Activated gamma-delta T cell treated with Interleukin-2 at 50 U/mL for 16 hours (primary cell): ENCODE results near the gene RGS6.
A peak's percentile ranks its signal among the peaks of the same experiment; 100 is the strongest.
"Not testable (repeated sequence)": the region's sequence is repeated elsewhere in the genome, so short reads cannot be mapped to it uniquely, and the experiment has no call there.

Source experiments
- DNase-seq: peaks from one replicate; pipeline ENCODE4 v3.0.0-alpha.2; 2020

RGS6 gene

DNA sequence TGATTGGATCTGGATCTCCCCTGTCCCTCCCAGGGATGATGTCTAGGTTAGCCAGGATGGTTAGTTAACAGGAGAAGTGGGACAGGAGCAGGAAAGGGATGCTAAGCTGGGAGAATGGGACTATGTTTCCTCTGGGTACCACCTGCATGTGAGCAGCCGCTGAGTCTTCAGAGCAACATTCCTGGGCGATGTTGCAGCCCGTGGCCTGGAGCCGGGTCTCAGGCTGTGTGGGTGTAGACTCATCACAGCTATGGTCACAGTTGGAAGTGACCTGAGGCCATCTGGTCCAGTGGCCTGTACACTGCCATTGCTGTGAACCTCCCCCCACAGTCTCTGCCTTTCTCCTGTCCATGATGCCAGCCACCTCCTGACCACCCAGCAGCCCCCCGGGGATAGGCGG, 539.1 kb downstream of the RGS6 start:
- no peak for DNase-seq

- DNase-seq: no peak
These were observed 540.6 kb downstream of the RGS6 start for GRCh38 chr14:72472845-72473244.

DNA sequence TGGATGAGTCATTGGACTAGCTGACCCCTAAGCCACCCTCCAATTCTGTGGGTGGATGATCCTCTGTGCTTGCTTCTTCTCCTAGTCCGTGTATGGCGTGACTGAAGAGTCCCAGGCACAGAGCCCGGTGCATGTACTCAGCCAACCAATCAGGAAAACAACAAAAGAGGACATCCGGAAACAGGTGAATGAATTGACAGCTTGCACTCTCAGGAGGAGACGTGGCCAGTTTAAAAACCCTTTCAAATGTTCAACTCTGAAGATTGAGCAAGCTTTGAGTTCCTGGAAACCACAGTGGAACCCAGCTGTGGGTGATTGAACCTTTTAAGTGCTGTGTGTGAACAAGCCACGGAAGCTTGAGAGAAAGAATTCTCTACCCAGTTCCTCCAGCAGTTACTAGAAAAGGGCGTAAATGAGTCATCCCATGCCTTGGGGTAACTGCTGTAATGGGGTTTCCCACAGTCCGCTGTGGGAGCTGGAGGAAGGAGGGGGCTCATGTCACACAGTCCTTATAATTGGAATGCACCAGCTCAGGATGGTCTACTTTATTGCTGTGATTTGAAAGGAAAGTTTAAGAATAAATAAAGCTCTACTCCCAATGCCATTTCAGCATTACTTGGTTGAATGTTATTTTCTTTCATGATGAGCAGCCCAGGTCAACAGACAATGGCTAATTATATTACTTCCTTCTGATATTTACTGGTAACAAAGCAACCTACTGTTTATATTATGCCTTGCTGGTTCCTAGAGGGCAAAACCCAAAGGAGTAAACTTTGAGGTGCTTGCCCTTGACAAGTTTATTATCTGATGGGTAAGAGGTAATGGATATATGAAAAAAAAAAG, 544.6 kb downstream of the RGS6 start:
- DNase-seq: peak; percentile 42

DNA sequence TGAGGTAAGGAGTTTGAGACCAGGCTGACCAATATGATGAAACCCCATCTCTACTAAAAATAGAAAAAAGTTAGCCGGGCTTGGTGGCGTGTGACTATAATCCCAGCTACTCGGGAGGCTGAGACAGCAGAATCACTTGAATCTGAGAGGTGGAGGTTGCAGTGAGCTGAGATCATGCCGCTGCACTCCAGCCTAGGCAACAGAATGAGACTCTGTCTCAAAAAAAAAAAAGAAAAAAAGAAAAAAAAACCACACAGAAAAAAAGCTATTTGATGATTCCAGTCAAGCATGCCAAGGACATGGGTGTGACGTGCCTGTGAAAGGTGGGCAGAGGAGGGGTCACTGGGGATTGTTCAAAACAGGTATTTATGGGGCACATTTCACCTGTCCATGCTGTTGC, 545.3 kb downstream of the RGS6 start:
- DNase-seq: not testable (repeated sequence)

DNA sequence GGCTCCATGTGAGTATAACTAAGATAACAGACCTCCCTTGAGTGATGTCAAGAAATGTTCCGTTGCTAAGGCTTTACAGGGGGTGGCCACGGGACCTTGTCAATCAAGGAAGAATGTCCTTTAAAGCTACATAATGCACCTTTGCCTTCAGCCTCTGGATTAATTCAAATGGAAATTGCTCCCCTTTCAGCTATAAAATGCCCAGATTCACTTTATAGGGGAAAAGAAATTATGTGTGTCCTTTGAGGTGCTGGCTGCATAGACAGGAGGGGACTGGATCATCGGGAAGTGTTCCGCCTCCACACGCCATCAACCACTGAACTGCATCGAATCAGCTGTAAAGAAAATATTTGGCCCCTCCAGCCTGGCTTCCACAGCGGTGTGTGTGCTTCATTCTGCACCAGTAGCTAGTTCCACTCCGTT, 546.3 kb downstream of the RGS6 start:
- no peak for DNase-seq

- no peak for DNase-seq
These were observed 547.3 kb downstream of the RGS6 start for GRCh38 chr14:72479461-72479931.

GRCh38 chr14:72480464-72481243, 548.4 kb downstream of the RGS6 start:
- no peak for DNase-seq

- no peak for DNase-seq
These were observed 551.1 kb downstream of the RGS6 start for GRCh38 chr14:72483311-72483710.

- no peak for DNase-seq
These were observed 553.5 kb downstream of the RGS6 start for GRCh38 chr14:72485695-72486094.

DNA sequence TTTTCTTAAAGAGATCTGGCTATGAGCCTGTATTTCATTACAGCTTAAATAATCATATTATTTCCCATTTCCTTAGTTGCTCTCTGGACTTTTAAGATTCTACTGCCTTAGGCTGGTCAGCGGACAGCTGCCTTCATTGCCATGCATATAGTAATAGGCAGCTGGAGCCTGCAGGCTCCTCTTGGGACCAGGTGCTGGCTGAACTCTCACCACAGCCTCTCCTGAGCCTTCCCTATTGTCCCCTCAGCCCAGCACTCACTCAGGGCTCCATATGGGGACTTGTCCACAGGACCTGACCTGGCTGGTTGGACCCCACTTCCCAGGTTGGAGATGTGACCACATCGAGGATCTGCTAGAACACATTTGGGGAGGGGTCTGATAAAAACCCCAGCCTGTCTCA, 556.3 kb downstream of the RGS6 start:
- DNase-seq: no peak

GRCh38 chr14:72492196-72492595, 560.0 kb downstream of the RGS6 start:
- no peak for DNase-seq

GRCh38 chr14:72495668-72496067, 563.4 kb downstream of the RGS6 start:
- DNase-seq: no peak

DNA sequence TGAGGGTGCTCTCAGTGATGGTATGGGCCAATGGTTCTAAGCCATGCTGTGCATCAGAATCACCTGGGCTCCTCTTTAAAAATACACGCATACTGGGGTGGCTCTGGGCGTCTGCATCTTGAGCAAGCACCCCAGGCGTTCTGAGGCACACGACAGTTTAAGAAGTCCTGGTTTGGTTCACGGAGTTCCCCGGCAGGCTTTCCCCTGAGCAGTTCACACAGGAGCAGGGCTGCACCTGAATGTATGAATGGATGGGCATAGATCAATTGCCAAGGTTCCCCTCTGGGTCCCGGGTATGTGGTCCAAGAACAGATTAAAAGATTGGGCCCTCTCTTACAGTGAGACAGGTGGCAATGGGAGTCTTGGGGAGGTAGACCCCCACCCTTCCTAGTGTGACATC, 566.4 kb downstream of the RGS6 start:
- no peak for DNase-seq

GRCh38 chr14:72499746-72500145, 567.5 kb downstream of the RGS6 start:
- no peak for DNase-seq

GRCh38 chr14:72500234-72500838, 568.1 kb downstream of the RGS6 start:
- no peak for DNase-seq

GRCh38 chr14:72501439-72501838, 569.2 kb downstream of the RGS6 start:
- DNase-seq: no peak

DNA sequence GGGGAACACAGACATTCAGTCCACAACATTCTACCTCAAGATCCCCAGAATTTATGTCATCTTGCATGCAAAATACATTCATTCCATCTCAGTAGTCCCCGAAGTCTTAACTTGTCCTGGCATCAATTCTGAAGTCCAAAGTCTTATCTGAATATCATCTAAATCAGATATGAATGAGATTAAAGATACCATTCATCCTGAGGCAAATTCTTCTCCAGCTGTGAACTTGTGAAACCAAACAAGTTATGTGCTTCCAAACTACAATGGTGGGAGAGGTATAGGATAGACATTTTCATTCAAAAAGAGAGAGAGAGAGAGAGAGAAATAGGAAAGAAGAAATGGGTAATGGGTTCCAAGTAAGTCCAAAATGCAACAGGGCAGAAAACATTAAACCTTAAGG, 571.0 kb downstream of the RGS6 start:
- no peak for DNase-seq

- no peak for DNase-seq
These were observed 571.6 kb downstream of the RGS6 start for GRCh38 chr14:72503696-72504368.

- DNase-seq: no peak
These were observed 578.3 kb downstream of the RGS6 start for GRCh38 chr14:72510566-72510965.

GRCh38 chr14:72512281-72512680, 580.1 kb downstream of the RGS6 start:
- no peak for DNase-seq

DNA sequence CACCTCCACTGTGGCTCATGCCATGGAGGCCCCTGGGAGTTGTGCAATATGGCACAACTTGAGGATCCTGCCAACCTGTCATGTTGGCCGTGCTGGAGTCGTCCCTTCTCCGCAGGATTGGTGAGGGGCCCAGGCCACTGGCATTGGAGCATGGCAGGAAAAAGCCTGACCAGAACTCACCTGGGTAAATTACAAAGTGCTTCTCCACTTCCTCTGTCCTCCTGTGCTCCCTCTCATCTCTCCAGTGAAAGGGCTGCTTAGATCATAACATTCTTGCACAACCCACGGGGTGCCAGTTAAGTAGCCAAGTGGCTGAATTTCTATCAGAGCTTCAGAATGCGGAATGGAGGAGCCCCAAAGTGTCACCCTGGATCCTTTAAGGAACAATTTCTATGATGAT, 580.7 kb downstream of the RGS6 start:
- DNase-seq: no peak

DNA sequence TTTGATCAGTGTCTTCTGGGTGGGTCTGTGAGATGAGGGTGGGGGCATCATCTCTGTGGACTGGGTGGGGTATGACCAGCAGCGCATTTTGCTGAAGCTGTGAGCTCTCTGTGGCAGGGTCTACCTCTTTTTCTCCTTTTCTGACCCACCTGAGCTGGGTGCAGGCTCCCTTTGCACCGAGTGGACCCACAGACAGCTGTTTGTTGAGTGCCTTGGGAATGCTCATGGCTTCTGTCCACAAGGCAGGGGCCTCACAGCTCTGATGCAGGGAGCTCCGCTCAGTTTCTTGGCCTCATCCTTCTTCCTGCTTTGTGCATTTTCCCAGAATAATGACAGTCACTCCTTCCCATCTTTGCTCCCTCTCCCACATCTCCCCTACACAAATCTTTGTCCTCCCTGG, 581.1 kb downstream of the RGS6 start:
- no peak for DNase-seq
